H1 (cell line): ENCODE measurements around the gene COX7B2. TPM values are rescaled to one million over a fixed set of nuclear protein-coding genes. Genes with fewer than 3 reads are reported as not detected.
A peak's percentile ranks its signal among the peaks of the same experiment; 100 is the strongest.

ENCODE experiments used
- CTCF ChIA-PET: fragments of 300-600 bp; sonication (Branson Sonifier 250); formaldehyde crosslinking; loops from one replicate; lab custom pipeline; 2021; ENCODE audit not compliant: partially characterized antibody; lab: Charles Lee
- POLR2A ChIA-PET: fragments of 300-600 bp; sonication (Branson Sonifier 250); formaldehyde crosslinking; loops from one replicate; lab custom pipeline; 2021; ENCODE audit warnings: inconsistent platforms; ENCODE audit not compliant: partially characterized antibody; lab: Charles Lee
- DNase-seq, 2 experiments: peaks; one replicate each; pipeline versions ENCODE4 v3.0.0 to v3.0.0-alpha.2; 2010 to 2022; ENCODE audit warnings: low spot score in 2 of 2, low read depth in 1 of 2, mixed read lengths in 1 of 2
- FAIRE-seq: peaks from 2 replicates; lab custom pipeline; 2011; peaks lifted over from hg19 to GRCh38; lab: Jason Lieb, UNC
- H2AFZ ChIP-seq: 2 replicates; pipeline ENCODE4 v1.8.1; 2012; ENCODE audit warnings: low read length, inconsistent platforms
- H2AK5ac ChIP-seq: 2 replicates; pipeline ENCODE4 v1.6.1; 2013; ENCODE audit warnings: low read depth, low read length
- H2BK120ac ChIP-seq: replicated peaks from 2 replicates; pipeline ENCODE3; 2013; ENCODE audit warnings: low read depth, low read length, inconsistent platforms
- H2BK12ac ChIP-seq: 2 replicates; pipeline ENCODE4 v1.6.1; 2013; ENCODE audit warnings: low read depth, low read length
- H2BK15ac ChIP-seq: 2 replicates; pipeline ENCODE4 v1.6.1; 2013; ENCODE audit warnings: low read length
- H2BK20ac ChIP-seq: 2 replicates; pipeline ENCODE4 v1.6.1; 2013; ENCODE audit warnings: low read length
- H2BK5ac ChIP-seq: 2 replicates; pipeline ENCODE4 v1.6.1; 2013; ENCODE audit warnings: low read depth, low read length
- H3K14ac ChIP-seq: 2 replicates; pipeline ENCODE4 v1.6.1; 2013; ENCODE audit warnings: inconsistent platforms; ENCODE audit not compliant: insufficient read length
- H3K18ac ChIP-seq: 2 replicates; pipeline ENCODE4 v1.6.1; 2013; ENCODE audit warnings: low read length; ENCODE audit errors: extremely low read depth
- H3K23ac ChIP-seq: 2 replicates; pipeline ENCODE4 v1.6.1; 2013; ENCODE audit warnings: inconsistent platforms; ENCODE audit not compliant: insufficient read length
- H3K23me2 ChIP-seq: 2 replicates; pipeline ENCODE4 v1.6.1; 2013; ENCODE audit warnings: low read depth, low read length
- H3K27ac ChIP-seq: 2 replicates; pipeline ENCODE4 v1.6.1; 2011; ENCODE audit warnings: low read depth, low read length, inconsistent platforms
- H3K27me3 ChIP-seq, 4 experiments: replicated peaks in 1 of 4; 1 replicate in 1 of 4; 2 replicates in 3 of 4; pipeline versions ENCODE4 v1.6.1 to v1.8.1; 2011 to 2013; ENCODE audit warnings: low read length in 3 of 4, mild to moderate bottlenecking in 3 of 4, inconsistent platforms in 2 of 4, mixed read lengths in 2 of 4, moderate library complexity in 1 of 4; ENCODE audit not compliant: control insufficient read depth in 3 of 4, insufficient read depth in 3 of 4; ENCODE audit errors: extremely low read depth in 1 of 4
- H3K36me3 ChIP-seq, 4 experiments: 2 replicates each; pipeline versions ENCODE4 v1.6.1 to v1.8.1; 2011 to 2013; ENCODE audit warnings: mild to moderate bottlenecking in 4 of 4, low read length in 3 of 4, moderate library complexity in 2 of 4, control low read depth in 1 of 4, inconsistent platforms in 1 of 4; ENCODE audit not compliant: insufficient read depth in 4 of 4, control insufficient read depth in 2 of 4
- H3K4ac ChIP-seq: replicated peaks from 2 replicates; pipeline ENCODE3; 2013; ENCODE audit warnings: low read length, low read depth, mixed read lengths, inconsistent platforms; ENCODE audit not compliant: insufficient read length
- H3K4me1 ChIP-seq, 4 experiments: replicated peaks in 1 of 4; 1 replicate in 1 of 4; 2 replicates in 3 of 4; pipeline versions ENCODE4 v1.6.1 to v1.8.1; 2011 to 2013; ENCODE audit warnings: low read length in 3 of 4, inconsistent platforms in 2 of 4, mixed read lengths in 1 of 4; ENCODE audit not compliant: insufficient read depth in 4 of 4, control insufficient read depth in 3 of 4
- H3K4me2 ChIP-seq, 2 experiments: 2 replicates each; pipeline versions ENCODE4 v1.6.1 to v1.8.1; 2011 to 2013; ENCODE audit warnings: low read depth in 2 of 2, low read length in 2 of 2, control low read depth in 1 of 2, inconsistent platforms in 1 of 2, mild to moderate bottlenecking in 1 of 2; ENCODE audit not compliant: insufficient read depth in 1 of 2
- H3K4me3 ChIP-seq, 4 experiments: fragments of 200-600, 300-600 bp in 1 of 4; sonication (generic), shearing (Covaris generic), sonication (Bioruptor Twin) in 1 of 4; 2 replicates each; pipeline versions ENCODE4 v1.5.1 to v1.8.1; 2011 to 2016; ENCODE audit warnings: low read length in 4 of 4, low read depth in 3 of 4, control low read depth in 2 of 4, inconsistent platforms in 2 of 4, mild to moderate bottlenecking in 2 of 4, mixed read lengths in 1 of 4, moderate library complexity in 1 of 4; ENCODE audit not compliant: insufficient read depth in 2 of 4; ENCODE audit errors: extremely low read depth in 1 of 4
- H3K56ac ChIP-seq: replicated peaks from 2 replicates; pipeline ENCODE3; 2013; ENCODE audit warnings: low read depth, mild to moderate bottlenecking, mixed read lengths, low read length, inconsistent platforms; ENCODE audit not compliant: insufficient read length
- H3K79me1 ChIP-seq: 2 replicates; pipeline ENCODE4 v1.6.1; 2013; ENCODE audit warnings: low read depth, low read length, control low read depth
- H3K79me2 ChIP-seq, 2 experiments: 2 replicates each; pipeline versions ENCODE4 v1.6.1 to v1.8.1; 2012 to 2013; ENCODE audit warnings: low read length in 2 of 2, mild to moderate bottlenecking in 2 of 2, inconsistent platforms in 1 of 2; ENCODE audit not compliant: insufficient read depth in 2 of 2, control insufficient read depth in 1 of 2
- H3K9ac ChIP-seq, 4 experiments: replicated peaks in 1 of 4; 1 replicate in 1 of 4; 2 replicates in 3 of 4; pipeline versions ENCODE4 v1.6.1 to v1.8.1; 2011 to 2013; ENCODE audit warnings: low read depth in 3 of 4, low read length in 3 of 4, control low read depth in 2 of 4, mild to moderate bottlenecking in 2 of 4, moderate library complexity in 2 of 4, inconsistent platforms in 1 of 4; ENCODE audit errors: extremely low read depth in 1 of 4
- H3K9me3 ChIP-seq, 2 experiments: 2 replicates each; pipeline versions ENCODE4 v1.6.1 to v1.8.1; 2012 to 2013; ENCODE audit warnings: mild to moderate bottlenecking in 2 of 2, moderate library complexity in 2 of 2, control low read depth in 1 of 2, inconsistent platforms in 1 of 2, low read depth in 1 of 2, low read length in 1 of 2, mixed read lengths in 1 of 2; ENCODE audit not compliant: insufficient read depth in 2 of 2
- H4K20me1 ChIP-seq, 2 experiments: replicated peaks in 1 of 2; 2 replicates each; pipeline versions ENCODE3 to v1.8.1; 2011 to 2013; ENCODE audit warnings: inconsistent platforms in 2 of 2, low read length in 2 of 2, mild to moderate bottlenecking in 1 of 2; ENCODE audit not compliant: insufficient read depth in 2 of 2, control insufficient read depth in 1 of 2
- H4K5ac ChIP-seq: 2 replicates; pipeline ENCODE4 v1.6.1; 2013; ENCODE audit warnings: low read length, low read depth, mixed read lengths, inconsistent platforms; ENCODE audit not compliant: insufficient read length
- H4K8ac ChIP-seq: 2 replicates; pipeline ENCODE4 v1.8.0; 2013; ENCODE audit warnings: mild to moderate bottlenecking, moderate library complexity, low read length, inconsistent platforms; ENCODE audit not compliant: insufficient read depth; ENCODE audit errors: extremely low read depth
- H4K91ac ChIP-seq: replicated peaks from 2 replicates; pipeline ENCODE3; 2013; ENCODE audit warnings: low read length, mixed read lengths, inconsistent platforms; ENCODE audit not compliant: insufficient read length
- BRCA1 ChIP-seq: IDR thresholded peaks from 2 replicates; pipeline ENCODE4 v1.6.1; 2012; ENCODE audit warnings: low read depth, low read length, improper control_type of control experiment
- CBX5 ChIP-seq: fragments of 300-800, 300-1000 bp; sonication (generic); IDR thresholded peaks from 2 replicates; pipeline ENCODE4 v1.7.1; 2016; ENCODE audit warnings: antibody characterized with exemption, low read length, low read depth
- CEBPB ChIP-seq: IDR thresholded peaks from 2 replicates; pipeline ENCODE4 v1.6.1; 2012; ENCODE audit warnings: low read depth, low read length
- EGR1 ChIP-seq: IDR thresholded peaks from 2 replicates; pipeline ENCODE4 v1.6.1; 2011; ENCODE audit warnings: low read depth, low read length, borderline replicate concordance
- EZH2 ChIP-seq: fragments of 200-600 bp; sonication (generic); IDR thresholded peaks from 2 replicates; pipeline ENCODE4 v1.7.1; 2012; ENCODE audit warnings: low read depth, mild to moderate bottlenecking, moderate library complexity, low read length, inconsistent platforms; ENCODE audit not compliant: severe bottlenecking
- GABPA ChIP-seq: IDR thresholded peaks from 2 replicates; pipeline ENCODE4 v1.6.1; 2011; ENCODE audit warnings: mild to moderate bottlenecking, low read length, moderate library complexity, borderline replicate concordance; ENCODE audit not compliant: insufficient read depth
- MAFK ChIP-seq: IDR thresholded peaks from 2 replicates; pipeline ENCODE4 v1.6.1; 2012; ENCODE audit warnings: low read depth, mild to moderate bottlenecking, improper control_type of control experiment, low read length
- NANOG ChIP-seq: IDR thresholded peaks from 2 replicates; pipeline ENCODE4 v1.6.1; 2011; ENCODE audit warnings: low read length, low read depth, mild to moderate bottlenecking, inconsistent platforms; ENCODE audit not compliant: insufficient read depth, poor library complexity, severe bottlenecking
- NRF1 ChIP-seq: IDR thresholded peaks from 2 replicates; pipeline ENCODE4 v1.6.1; 2011; ENCODE audit warnings: mild to moderate bottlenecking, low read depth, low read length, improper control_type of control experiment
- POU5F1 ChIP-seq: IDR thresholded peaks from 2 replicates; pipeline ENCODE4 v1.6.1; 2011; ENCODE audit warnings: low read depth, mild to moderate bottlenecking, low read length, moderate library complexity
- RAD21 ChIP-seq, 2 experiments: IDR thresholded peaks in 1 of 2; conservative IDR thresholded peaks in 1 of 2; 2 replicates each; pipeline ENCODE4 v1.6.1; 2011; ENCODE audit warnings: low read depth in 2 of 2, low read length in 2 of 2, improper control_type of control experiment in 1 of 2, inconsistent platforms in 1 of 2, mild to moderate bottlenecking in 1 of 2, moderate library complexity in 1 of 2
- RXRA ChIP-seq: IDR thresholded peaks from 2 replicates; pipeline ENCODE4 v1.6.1; 2011; ENCODE audit warnings: low read depth, mild to moderate bottlenecking, low read length, moderate library complexity; ENCODE audit not compliant: insufficient read depth
- TAF7 ChIP-seq: optimal IDR thresholded peaks from 2 replicates; pipeline ENCODE3; 2011; ENCODE audit warnings: low read depth, mild to moderate bottlenecking, inconsistent platforms, low read length, moderate library complexity, borderline replicate concordance
- TBP ChIP-seq: IDR thresholded peaks from 2 replicates; pipeline ENCODE4 v1.6.1; 2011; ENCODE audit warnings: low read depth, low read length, improper control_type of control experiment
- WGBS, 2 experiments: shearing (Covaris generic) in 1 of 2; methylation state at CpG; one replicate each; pipeline versions ENCODE4 v1.1.6 to v1.1.7; 2013 to 2015; ENCODE audit warnings: low lambda C conversion rate in 2 of 2, mixed read lengths in 2 of 2, inconsistent platforms in 1 of 2, low coverage in 1 of 2, missing lambda C conversion rate in 1 of 2; ENCODE audit not compliant: insufficient replicate concordance in 2 of 2, insufficient coverage in 1 of 2, insufficient read length in 1 of 2; ENCODE audit errors: extremely low coverage in 1 of 2, missing lambda C conversion rate in 1 of 2; 5-methylcytosine and 5-hydroxymethylcytosine counted together
- polyA plus RNA-seq, 7 experiments: library from polyadenylated mRNA; depleted of rRNA in 3 of 7; stranded (reverse) in 5 of 7; unstranded in 2 of 7; fragments of >200 nt in 5 of 7; fragments of 200-250 nt in 2 of 7; gene quantifications; 1 replicate in 5 of 7; 2 replicates in 1 of 7; 4 replicates in 1 of 7; pipeline versions ENCODE4 v1.2.1 to v1.2.3, GENCODE V29; 2011 to 2013; ENCODE audit warnings: missing spikeins in 2 of 7, mixed read lengths in 2 of 7
- total RNA-seq: library from RNA; stranded (reverse); fragmentation: NEBNext Ultra II Directional; extraction: Animal tissue kit (Norgen Biotek cat#: 25700); gene quantifications from 2 replicates; pipeline ENCODE4 v1.2.1, GENCODE V29; 2021

Gene COX7B2
- total and polyA plus RNA-seq, 2 of the 8 experiments (the other 6 are each of a cell fraction or from before 2014, with no cell fraction given): not detected

GRCh38 chr4:46839128-46839527, 69.9 kb downstream of the COX7B2 start:
- Histone ChIP-seq H4K5ac (no peak overlapping the region), H4K8ac (no peak overlapping the region), H4K20me1 (no peaks in the 10 kb centered on the region), H3K27me3 (no peaks in the 10 kb centered on the region), H3K4me2 (no peak overlapping the region), H3K4me3 (no peak overlapping the region), H3K23ac (no peak overlapping the region), H3K18ac (no peak overlapping the region), H2BK120ac (no peak overlapping the region), H3K56ac (no peak overlapping the region), H3K4me1 (no peaks in the 10 kb centered on the region), H2BK12ac (no peak overlapping the region; the same call in 1 of the 2 replicates), H2BK15ac (no peak overlapping the region), H3K4ac (no peak overlapping the region), H2BK5ac (0 out of 2 replicates have a peak overlapping the region, but pooled peaks have one; percentile 17), H3K27ac (no peak overlapping the region), H3K79me2 (no peaks in the 10 kb centered on the region), H3K9me3 (no peaks in the 10 kb centered on the region), H2BK20ac (no peak overlapping the region), H4K91ac (no peak overlapping the region), H3K23me2 (no peaks in the 10 kb centered on the region), H2AFZ (peak overlapping the region; percentile 89; the same call in 1 of the 2 replicates), H3K14ac (no peak overlapping the region), H2AK5ac (no peak overlapping the region), H3K36me3 (no peaks in the 10 kb centered on the region), H3K79me1 (no peaks in the 10 kb centered on the region), H3K9ac (no peak overlapping the region)
- ChIA-PET POLR2A (no interaction called here), CTCF (interaction anchor here (0.8 to 1.0 kb wide), 2 partner anchors 10 to 193 kb away, joined by 3 to 6 read pairs; no protein-coding TSS in a partner anchor)
- DNase-seq: no peak
- FAIRE-seq: no peak
- WGBS, 2 experiments: 72% methylated on average over 1 of the region's 1 CpG; no CpG with 5 or more reads in 1 of the 2 experiments
- TF ChIP-seq TBP: no peak
- no peak for TF ChIP-seq CBX5
- TF ChIP-seq BRCA1: no peak
- no peak for TF ChIP-seq NANOG
- no peak for TF ChIP-seq EGR1
- TF ChIP-seq NRF1: no peak
- TF ChIP-seq RXRA: no peak
- TF ChIP-seq GABPA: no peak
- TF ChIP-seq MAFK: no peak
- TF ChIP-seq EZH2: no peak
- TF ChIP-seq POU5F1: no peak
- no peak for TF ChIP-seq RAD21 (IDR thresholded peaks at IDR 0.05 in 1 of 2, conservative IDR thresholded peaks at IDR 0.05 in 1 of 2; ENCODE audit: low read depth in 2 of 2, low read length in 2 of 2)
- TF ChIP-seq CEBPB: no peak
- no peak for TF ChIP-seq TAF7
